ENCODE results near the gene SH3RF3. TPM values are rescaled to one million over a fixed set of nuclear protein-coding genes. Genes with fewer than 3 reads are reported as not detected.

The SH3RF3 gene
- total RNA-seq, 4 donors from 2014 or later, result 2.2 to 6.1 (median 4.2) TPM

DNA sequence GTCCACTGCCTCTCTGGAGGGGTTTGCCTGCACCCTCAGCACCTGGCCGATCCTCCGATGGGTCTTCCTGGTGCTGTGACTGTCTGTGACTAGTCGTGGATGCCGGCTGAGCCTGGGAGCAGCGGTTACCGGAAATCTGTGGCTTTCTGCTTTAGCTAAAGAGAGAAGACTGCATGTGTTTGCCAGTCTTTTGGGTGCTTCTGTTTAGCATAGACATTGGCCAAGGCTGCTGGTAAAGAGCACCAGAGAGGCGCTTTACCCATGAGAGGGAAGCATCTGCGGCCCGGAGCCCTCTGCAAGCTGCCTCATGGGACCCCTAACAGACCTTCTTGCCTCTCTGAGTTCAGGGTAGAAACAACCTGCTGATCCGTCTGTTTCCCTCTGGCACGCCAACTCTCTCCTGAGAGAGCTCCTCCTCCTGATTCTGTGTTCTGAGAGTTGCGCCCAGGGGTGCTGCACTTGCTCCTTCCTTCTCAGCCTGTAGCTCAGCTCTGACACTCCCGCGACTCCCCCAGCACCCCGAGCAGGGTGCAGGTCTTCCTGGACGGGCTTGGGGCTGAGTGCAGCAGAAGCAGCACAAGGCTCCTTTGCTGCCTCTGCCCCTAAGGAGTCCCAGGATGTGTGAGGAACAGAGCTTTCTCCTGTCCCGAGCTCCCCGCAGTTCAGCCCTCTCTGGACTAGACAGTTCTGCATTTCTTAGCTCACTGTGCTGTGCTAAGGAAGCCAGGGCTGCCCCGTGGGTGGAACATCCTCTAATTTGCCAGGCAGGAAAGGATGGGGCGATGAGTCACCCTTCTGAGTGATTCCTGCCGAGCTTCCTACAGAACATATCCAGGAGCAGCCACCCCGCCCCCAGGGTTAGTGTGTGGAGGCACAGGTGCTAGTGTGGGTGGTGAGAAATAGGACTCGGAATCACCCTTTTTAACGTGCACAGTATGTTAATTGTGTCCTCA lies 203.2 kb downstream of the SH3RF3 start:
- peak overlapping the region; percentile 40 for H3K4me3 ChIP-seq
- TF ChIP-seq, protein P1, sequence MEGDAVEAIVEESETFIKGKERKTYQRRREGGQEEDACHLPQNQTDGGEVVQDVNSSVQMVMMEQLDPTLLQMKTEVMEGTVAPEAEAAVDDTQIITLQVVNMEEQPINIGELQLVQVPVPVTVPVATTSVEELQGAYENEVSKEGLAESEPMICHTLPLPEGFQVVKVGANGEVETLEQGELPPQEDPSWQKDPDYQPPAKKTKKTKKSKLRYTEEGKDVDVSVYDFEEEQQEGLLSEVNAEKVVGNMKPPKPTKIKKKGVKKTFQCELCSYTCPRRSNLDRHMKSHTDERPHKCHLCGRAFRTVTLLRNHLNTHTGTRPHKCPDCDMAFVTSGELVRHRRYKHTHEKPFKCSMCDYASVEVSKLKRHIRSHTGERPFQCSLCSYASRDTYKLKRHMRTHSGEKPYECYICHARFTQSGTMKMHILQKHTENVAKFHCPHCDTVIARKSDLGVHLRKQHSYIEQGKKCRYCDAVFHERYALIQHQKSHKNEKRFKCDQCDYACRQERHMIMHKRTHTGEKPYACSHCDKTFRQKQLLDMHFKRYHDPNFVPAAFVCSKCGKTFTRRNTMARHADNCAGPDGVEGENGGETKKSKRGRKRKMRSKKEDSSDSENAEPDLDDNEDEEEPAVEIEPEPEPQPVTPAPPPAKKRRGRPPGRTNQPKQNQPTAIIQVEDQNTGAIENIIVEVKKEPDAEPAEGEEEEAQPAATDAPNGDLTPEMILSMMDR (IDR thresholded peaks at IDR 0.05), result no peak
- TF ChIP-seq POLR2AphosphoS5 (IDR thresholded peaks at IDR 0.05) (peak in 1 of 3 donors; percentile 58), EP300 (IDR thresholded peaks at IDR 0.05) (no peak), POLR2A (IDR thresholded peaks at IDR 0.05) (no peak)
- H3K27me3 ChIP-seq, result no peaks in the 10 kb centered on the region
- peaks cover 35% of the 10 kb centered on the region for H3K4me1 ChIP-seq
- H3K36me3 ChIP-seq, result no peaks in the 10 kb centered on the region
- 14% methylated on average over 16 of the region's 24 CpGs for WGBS
- peak; percentile 89 for DNase-seq (ENCODE audit: low spot score in 2 of 2)
- no peaks in the 10 kb centered on the region for H3K9me3 ChIP-seq
- peak overlapping the region; percentile 63 for H3K27ac ChIP-seq

DNA sequence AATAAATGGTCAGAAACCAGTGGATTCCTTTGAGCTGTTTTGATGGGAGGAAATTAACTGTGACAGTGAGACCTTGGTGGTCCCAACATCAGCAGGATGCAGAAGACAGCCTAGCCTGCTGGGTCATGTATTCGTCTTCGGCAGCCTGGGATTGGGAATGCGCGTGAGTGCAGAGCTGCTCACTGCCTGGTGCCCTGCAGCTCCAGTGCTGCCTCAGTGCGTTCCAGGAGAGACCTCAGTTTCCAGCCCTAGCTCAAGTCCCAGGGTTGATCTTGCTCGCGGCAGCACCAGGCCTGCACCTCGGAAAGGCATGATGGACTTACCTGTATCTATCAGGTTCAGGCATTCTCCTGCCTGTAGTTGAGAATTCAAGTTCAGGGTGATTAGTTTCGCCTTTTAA lies 203.9 kb downstream of the SH3RF3 start:
- no peaks in the 10 kb centered on the region for H3K36me3 ChIP-seq
- H3K27ac ChIP-seq, result no peak overlapping the region
- H3K9me3 ChIP-seq, result no peaks in the 10 kb centered on the region
- no peak overlapping the region for H3K4me3 ChIP-seq
- H3K27me3 ChIP-seq, result no peaks in the 10 kb centered on the region
- no peak for DNase-seq (ENCODE audit: low spot score in 2 of 2)
- 72% methylated on average over 9 of the region's 9 CpGs for WGBS
- no peak for TF ChIP-seq POLR2A (IDR thresholded peaks at IDR 0.05)
- TF ChIP-seq, protein P1 (IDR thresholded peaks at IDR 0.05), result no peak
- no peak for TF ChIP-seq POLR2AphosphoS5 (IDR thresholded peaks at IDR 0.05)
- TF ChIP-seq EP300 (IDR thresholded peaks at IDR 0.05), result no peak
- H3K4me1 ChIP-seq, result peaks cover 35% of the 10 kb centered on the region

DNA sequence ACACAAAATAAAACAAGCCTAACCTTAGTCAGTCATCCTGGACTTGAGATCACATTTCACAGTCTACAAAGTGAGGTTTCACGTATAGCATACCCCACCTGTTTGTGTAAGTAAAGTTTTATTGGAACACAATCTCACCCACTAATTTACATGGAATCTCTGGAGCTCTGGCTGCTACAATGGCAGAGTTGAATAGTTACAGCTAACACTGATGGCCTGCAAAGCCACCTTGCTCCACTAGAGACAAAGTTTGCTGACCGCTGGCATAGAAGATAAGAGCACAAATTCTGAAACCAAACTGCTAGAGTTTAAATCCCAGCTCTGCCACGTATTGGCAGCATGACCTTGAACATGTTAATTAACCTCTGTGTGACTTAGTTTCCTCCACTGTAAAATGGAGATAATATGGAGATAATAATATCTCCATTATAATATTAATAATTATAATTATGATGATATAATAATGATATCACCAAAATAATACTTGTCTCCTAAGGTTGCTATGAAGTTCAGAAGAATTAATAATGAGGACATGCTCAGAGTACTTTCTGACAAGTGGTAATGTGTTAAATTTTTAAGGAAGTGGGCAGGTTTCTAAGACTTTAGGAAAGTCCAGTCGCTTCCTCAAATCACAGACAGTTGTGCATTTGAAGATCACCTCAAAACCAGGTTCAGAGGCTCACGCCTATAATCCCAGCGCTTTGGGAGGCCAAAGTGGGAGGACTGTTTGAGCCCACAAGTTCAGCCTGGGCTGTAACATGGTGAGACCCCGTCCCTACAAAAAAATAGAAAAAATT lies 204.6 kb downstream of the SH3RF3 start:
- TF ChIP-seq EP300 (IDR thresholded peaks at IDR 0.05), result no peak
- no peak for TF ChIP-seq POLR2A (IDR thresholded peaks at IDR 0.05)
- TF ChIP-seq POLR2AphosphoS5 (IDR thresholded peaks at IDR 0.05), result no peak
- TF ChIP-seq, protein P1 (IDR thresholded peaks at IDR 0.05), result no peak
- H3K4me1 ChIP-seq, result peaks cover 35% of the 10 kb centered on the region
- H3K27ac ChIP-seq, result no peak overlapping the region
- no peaks in the 10 kb centered on the region for H3K9me3 ChIP-seq
- no peaks in the 10 kb centered on the region for H3K36me3 ChIP-seq
- no peak overlapping the region for H3K4me3 ChIP-seq
- DNase-seq (ENCODE audit: low spot score in 2 of 2), result no peak
- no peaks in the 10 kb centered on the region for H3K27me3 ChIP-seq
- 90% methylated on average over 7 of the region's 7 CpGs for WGBS

DNA sequence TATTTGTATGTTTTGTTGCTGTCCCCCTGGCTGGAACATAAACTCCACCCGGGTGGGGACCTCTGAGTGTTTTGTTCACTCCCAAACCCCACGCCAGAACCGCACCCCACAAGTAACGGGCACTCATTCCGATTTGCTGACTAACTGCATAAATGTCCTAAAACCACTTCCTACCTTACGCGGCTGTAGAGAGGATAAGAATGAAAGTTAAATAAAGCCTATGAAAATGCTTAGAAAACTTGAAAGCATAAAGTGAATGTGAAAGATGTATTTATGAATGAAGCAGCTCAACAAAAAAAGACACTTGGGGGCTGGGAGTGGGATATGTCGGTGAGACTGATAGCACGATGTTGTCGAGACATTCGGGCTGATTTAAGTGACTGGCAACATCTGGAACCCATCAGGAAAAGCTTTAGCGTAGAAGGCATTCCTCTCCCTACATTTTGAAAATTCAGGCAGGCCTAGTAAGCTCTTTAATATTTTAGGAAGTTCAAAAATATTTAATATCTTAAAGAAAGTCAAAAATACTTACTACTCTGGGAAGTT lies 206.7 kb downstream of the SH3RF3 start:
- TF ChIP-seq POLR2AphosphoS5 (IDR thresholded peaks at IDR 0.05) (no peak), POLR2A (IDR thresholded peaks at IDR 0.05) (no peak)
- DNase-seq (ENCODE audit: low spot score in 2 of 2), result no peak
- Histone ChIP-seq H3K27me3 (no peaks in the 10 kb centered on the region), H3K9me3 (no peaks in the 10 kb centered on the region), H3K4me3 (no peak overlapping the region), H3K36me3 (no peaks in the 10 kb centered on the region), H3K4me1 (peaks cover 35% of the 10 kb centered on the region), H3K27ac (no peak overlapping the region)
- 46% methylated on average over 12 of the region's 12 CpGs for WGBS

DNA sequence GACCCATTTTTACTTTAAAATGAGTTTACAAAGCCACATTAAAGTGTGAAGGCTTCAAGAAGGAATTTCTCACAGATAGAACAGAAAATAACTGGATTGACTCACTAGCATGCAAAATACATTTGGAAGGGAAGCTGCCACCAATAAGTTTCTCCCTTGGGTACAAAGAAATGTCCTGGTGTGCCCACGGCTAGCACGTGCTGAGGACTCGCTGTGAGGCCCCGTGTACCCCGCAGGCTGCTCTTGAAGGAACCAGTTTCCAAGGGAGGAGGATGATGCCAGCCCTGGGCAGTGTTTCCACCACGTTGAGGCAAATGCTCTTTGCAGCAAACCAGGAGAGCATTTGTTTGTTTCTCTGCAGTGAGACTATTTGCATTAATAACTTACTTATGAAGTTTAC lies 207.3 kb downstream of the SH3RF3 start:
- H3K36me3 ChIP-seq, result no peaks in the 10 kb centered on the region
- no peak overlapping the region for H3K27ac ChIP-seq
- H3K27me3 ChIP-seq, result no peaks in the 10 kb centered on the region
- no peaks in the 10 kb centered on the region for H3K9me3 ChIP-seq
- H3K4me1 ChIP-seq, result peaks cover 33% of the 10 kb centered on the region
- no peak for DNase-seq (ENCODE audit: low spot score in 2 of 2)
- WGBS, result 55% methylated on average over 6 of the region's 6 CpGs
- no peak overlapping the region for H3K4me3 ChIP-seq
- TF ChIP-seq POLR2A (IDR thresholded peaks at IDR 0.05) (no peak), POLR2AphosphoS5 (IDR thresholded peaks at IDR 0.05) (no peak), EP300 (IDR thresholded peaks at IDR 0.05) (no peak)
- TF ChIP-seq, protein P1 (IDR thresholded peaks at IDR 0.05), result no peak
